ENCODE measurements around the gene TNFRSF12A.

The TNFRSF12A gene

DNA sequence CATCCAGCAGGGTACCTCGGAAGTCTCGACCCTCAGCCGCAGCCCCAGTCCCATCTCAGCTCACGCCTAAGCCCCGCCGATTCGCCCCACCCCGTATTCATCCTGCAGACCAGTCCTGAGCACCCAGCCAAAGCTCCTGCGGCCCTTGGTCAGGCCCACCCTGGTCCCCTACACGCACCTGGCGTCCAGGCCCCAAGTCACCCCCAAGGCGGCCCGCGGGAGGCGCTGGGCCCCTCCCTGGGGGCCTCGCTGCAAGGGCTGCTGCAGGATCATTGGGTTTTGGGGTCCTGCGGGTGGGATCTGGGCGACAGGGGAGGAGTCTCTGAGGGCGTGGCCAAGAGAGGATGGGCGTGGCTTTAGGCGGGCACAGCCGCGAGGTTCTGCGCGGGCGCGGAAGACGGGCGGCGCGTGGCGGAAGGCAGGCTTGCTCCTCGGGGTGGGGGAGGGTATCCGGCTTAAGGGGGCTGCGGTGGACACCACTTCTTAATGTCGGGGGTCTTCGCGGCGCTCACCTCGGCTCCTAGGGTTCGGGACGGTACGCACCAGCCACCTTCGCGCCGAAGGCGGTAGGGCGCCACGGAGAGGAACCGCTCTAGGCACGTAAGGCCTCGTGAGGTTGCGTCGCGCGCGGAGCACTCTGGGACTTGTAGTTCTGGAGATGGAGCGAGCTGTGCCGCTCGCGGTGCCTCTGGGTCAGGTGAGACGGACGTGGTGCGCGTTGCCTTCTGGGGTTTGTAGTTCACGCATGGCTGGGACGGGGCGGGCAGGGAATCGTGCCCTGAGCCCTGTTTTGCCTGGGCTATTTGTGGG is 3.7 kb downstream of the TNFRSF12A start, which contains the start of the genes HCFC1R1 and THOC6:
HCFC1R1 (minus strand) TSS at position 274 of the 810 bp plus-strand sequence; CDS start at position 273, 1 bp downstream.
THOC6 (plus strand) TSS at position 367 of the 810 bp plus-strand sequence; CDS start at position 659, 292 bp downstream.
- Histone ChIP-seq H3K4me3 (ENCODE audit: low read depth in 1 of 2, low read length in 2 of 2) (peak within 1 kb of the TSS; percentile 84 to 88), H3K9ac (ENCODE audit: low read length) (peak within 1 kb of the TSS; percentile 92), H3K27me3 (ENCODE audit: control insufficient read depth in 1 of 2, insufficient read depth in 2 of 2, low read length in 2 of 2) (peaks cover 2 to 6% of the 10 kb centered on the region in 2 donors), H3K4me1 (ENCODE audit: insufficient read depth, low read length) (peaks cover 29% of the 10 kb centered on the region), H3K9me3 (ENCODE audit: low read length) (no peaks in the 10 kb centered on the region), H3K36me3 (ENCODE audit: insufficient read depth, low read length) (peaks cover 11% of the 10 kb centered on the region), H3K27ac (ENCODE audit: low read depth, low read length) (peak within 1 kb of the TSS; percentile 92)

DNA sequence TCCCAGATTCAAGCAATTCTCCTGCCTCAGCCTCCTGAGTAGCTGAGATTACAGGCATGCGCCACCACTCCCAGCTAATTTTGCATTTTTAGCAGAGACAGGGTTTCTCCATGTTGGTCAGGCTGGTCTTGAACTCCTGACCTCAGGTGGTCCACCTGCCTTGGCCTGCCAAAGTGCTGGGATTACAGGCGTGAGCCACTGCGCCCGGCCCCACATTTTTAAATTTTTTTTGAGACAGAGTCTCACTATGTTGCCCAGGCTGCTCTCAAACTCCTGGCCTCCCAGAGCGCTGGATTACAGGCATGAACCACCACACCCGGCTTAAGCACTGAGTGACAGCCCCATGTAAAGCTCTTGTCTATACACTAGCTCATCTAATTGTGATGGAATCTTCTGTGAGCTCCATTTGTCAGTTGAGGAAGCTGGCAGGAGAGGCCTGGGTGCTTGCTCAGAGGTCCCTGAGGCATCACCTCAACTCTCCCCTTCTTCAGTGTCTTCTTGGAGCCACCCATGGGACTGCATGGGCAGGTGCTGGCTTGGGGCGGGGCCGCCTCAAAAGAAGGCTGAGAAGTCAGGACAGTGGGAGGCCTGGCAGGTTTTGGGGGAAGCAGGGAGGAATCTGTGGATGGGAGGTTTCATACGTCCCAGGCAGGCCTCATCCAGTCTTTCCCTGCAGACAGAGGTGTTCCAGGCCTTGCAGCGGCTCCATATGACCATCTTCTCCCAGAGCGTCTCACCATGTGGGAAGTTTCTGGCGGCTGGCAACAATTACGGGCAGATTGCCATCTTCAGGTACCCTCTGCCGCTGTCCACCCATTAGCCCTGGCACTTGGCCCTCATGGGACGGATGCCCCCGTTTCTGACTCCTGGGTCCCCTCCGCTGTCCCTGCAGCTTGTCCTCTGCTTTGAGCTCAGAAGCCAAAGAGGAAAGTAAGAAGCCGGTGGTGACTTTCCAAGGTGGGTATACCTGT is 5.1 kb downstream of the TNFRSF12A start:
- Histone ChIP-seq H3K9ac (ENCODE audit: low read length) (no peak overlapping the region), H3K27me3 (ENCODE audit: control insufficient read depth in 1 of 2, insufficient read depth in 2 of 2, low read length in 2 of 2) (peaks cover 7 to 19% of the 10 kb centered on the region in 2 donors), H3K27ac (ENCODE audit: low read depth, low read length) (no peak overlapping the region), H3K4me1 (ENCODE audit: insufficient read depth, low read length) (peaks cover 33% of the 10 kb centered on the region), H3K9me3 (ENCODE audit: low read length) (no peaks in the 10 kb centered on the region), H3K4me3 (ENCODE audit: low read depth in 1 of 2, low read length in 2 of 2) (no peak overlapping the region), H3K36me3 (ENCODE audit: insufficient read depth, low read length) (peaks cover 11% of the 10 kb centered on the region)

DNA sequence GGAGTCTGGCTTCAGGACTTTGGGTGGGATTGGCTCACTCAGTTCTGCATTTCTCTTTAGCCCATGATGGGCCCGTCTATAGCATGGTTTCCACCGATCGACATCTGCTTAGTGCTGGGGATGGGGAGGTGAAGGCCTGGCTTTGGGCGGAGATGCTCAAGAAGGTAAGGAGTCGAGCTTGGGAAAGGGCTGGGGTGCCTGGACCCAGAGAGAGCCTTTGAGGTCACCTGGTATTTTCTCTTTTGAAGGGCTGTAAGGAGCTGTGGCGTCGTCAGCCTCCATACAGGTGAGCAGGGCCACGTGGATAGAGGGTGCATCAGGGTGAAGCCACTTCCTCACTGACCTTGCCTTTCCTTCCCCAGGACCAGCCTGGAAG is 5.8 kb downstream of the TNFRSF12A start:
- Histone ChIP-seq H3K27ac (ENCODE audit: low read depth, low read length) (no peak overlapping the region), H3K4me1 (ENCODE audit: insufficient read depth, low read length) (peaks cover 33% of the 10 kb centered on the region)

DNA sequence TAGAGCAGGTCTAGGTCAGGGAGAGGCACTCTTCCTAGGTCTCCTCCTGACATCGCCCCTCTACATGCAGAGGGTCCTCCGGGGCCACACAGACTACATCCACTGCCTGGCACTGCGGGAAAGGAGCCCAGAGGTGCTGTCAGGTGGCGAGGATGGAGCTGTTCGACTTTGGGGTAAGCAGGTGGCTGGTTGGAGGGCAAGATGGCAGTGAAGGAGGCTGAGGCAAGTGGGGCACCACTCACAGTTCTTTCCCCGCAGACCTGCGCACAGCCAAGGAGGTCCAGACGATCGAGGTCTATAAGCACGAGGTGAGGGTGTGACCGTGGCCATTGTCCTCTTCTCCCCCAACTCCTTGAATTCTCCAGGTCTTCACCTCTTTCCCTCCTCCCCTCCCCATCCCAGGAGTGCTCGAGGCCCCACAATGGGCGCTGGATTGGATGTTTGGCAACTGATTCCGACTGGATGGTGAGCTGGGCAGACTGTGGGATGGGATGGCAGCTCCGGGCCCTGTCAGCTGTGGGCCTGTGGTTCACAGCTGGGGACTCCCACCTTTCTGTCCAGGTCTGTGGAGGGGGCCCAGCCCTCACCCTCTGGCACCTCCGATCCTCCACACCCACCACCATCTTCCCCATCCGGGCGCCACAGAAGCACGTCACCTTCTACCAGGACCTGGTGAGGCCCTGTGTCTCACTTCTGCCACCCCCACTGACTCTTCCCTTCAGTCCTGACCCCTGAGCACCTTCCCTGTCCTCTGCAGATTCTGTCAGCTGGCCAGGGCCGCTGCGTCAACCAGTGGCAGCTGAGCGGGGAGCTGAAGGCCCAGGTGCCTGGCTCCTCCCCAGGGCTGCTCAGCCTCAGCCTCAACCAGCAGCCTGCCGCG is 6.7 kb downstream of the TNFRSF12A start:
- Histone ChIP-seq H3K4me3 (ENCODE audit: low read depth in 1 of 2, low read length in 2 of 2) (no peak overlapping the region), H3K9me3 (ENCODE audit: low read length) (no peaks in the 10 kb centered on the region), H3K36me3 (ENCODE audit: insufficient read depth, low read length) (peaks cover 11% of the 10 kb centered on the region), H3K9ac (ENCODE audit: low read length) (no peak overlapping the region), H3K4me1 (ENCODE audit: insufficient read depth, low read length) (peaks cover 29% of the 10 kb centered on the region), H3K27ac (ENCODE audit: low read depth, low read length) (no peak overlapping the region), H3K27me3 (ENCODE audit: control insufficient read depth in 1 of 2, insufficient read depth in 2 of 2, low read length in 2 of 2) (peaks cover 7 to 33% of the 10 kb centered on the region in 2 donors)

More for the DNA sequence above, 5.8 kb downstream of the TNFRSF12A start:
- Histone ChIP-seq H3K9me3 (ENCODE audit: low read length) (no peaks in the 10 kb centered on the region), H3K36me3 (ENCODE audit: insufficient read depth, low read length) (peaks cover 11% of the 10 kb centered on the region), H3K4me3 (ENCODE audit: low read depth in 1 of 2, low read length in 2 of 2) (no peak overlapping the region), H3K27me3 (ENCODE audit: control insufficient read depth in 1 of 2, insufficient read depth in 2 of 2, low read length in 2 of 2) (peaks cover 7 to 26% of the 10 kb centered on the region in 2 donors), H3K9ac (ENCODE audit: low read length) (no peak overlapping the region)

DNA sequence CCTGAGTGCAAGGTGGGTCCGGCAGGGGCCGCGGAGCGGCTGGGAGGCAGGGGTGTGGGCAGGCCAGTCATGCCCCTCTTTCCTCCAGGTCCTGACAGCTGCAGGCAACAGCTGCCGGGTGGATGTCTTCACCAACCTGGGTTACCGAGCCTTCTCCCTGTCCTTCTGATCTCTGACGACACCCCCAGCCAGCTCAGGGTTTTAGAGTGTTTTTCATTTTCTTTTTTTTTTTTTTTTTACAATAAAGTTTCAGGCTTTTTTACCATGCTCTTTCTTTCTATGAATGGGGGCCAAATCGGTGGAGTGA is 7.3 kb downstream of the TNFRSF12A start:
- H3K27ac ChIP-seq (ENCODE audit: low read depth, low read length) = no peak overlapping the region
- H3K4me1 ChIP-seq (ENCODE audit: insufficient read depth, low read length) = peaks cover 23% of the 10 kb centered on the region

DNA sequence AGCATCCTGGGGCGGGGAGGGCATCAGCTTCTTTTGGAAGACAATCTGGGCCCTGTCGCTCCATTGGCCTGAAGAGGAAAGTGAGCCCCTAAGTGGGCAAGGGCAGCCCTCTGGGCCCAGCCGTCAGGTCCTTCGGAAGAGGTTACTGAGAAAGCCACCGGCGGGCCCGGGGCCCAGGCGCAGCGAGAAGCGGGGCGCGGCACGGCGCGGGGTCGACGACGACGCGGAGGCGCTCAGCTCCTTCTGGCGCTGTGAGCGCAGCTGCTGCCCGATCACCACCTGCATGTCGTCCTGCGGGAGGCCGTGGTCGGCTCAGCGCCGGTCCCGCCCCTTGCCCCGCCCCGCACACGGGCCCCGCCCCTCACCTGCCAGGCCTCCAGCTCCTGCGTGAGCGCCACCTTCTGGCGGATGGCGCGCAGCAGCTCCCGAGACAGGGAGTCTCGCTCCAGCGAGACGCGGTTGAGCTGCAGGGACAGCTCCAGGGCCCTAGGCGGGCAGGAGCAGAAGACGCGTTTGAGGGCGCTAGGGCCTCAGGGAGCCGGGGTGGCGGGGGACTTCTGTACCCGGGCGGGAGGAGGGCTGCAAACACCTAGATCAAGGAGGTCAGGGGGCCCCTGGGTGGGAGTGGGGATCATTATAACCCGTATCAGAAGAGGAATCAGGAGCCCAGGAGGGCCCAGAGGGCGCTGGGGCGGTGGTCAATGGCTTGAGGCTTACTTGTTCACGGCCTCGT is 8.0 kb downstream of the TNFRSF12A start:
- Histone ChIP-seq H3K4me1 (ENCODE audit: insufficient read depth, low read length) (peaks cover 16% of the 10 kb centered on the region), H3K9me3 (ENCODE audit: low read length) (no peaks in the 10 kb centered on the region), H3K36me3 (ENCODE audit: insufficient read depth, low read length) (peaks cover 11% of the 10 kb centered on the region), H3K27me3 (ENCODE audit: control insufficient read depth in 1 of 2, insufficient read depth in 2 of 2, low read length in 2 of 2) (peaks cover 7 to 33% of the 10 kb centered on the region in 2 donors), H3K27ac (ENCODE audit: low read depth, low read length) (no peak overlapping the region), H3K4me3 (ENCODE audit: low read depth in 1 of 2, low read length in 2 of 2) (no peak overlapping the region), H3K9ac (ENCODE audit: low read length) (no peak overlapping the region)

More for the DNA sequence above, 7.3 kb downstream of the TNFRSF12A start:
- no peak overlapping the region for H3K9ac ChIP-seq (ENCODE audit: low read length)
- H3K36me3 ChIP-seq (ENCODE audit: insufficient read depth, low read length) = peaks cover 11% of the 10 kb centered on the region
- H3K4me3 ChIP-seq (ENCODE audit: low read depth in 1 of 2, low read length in 2 of 2) = no peak overlapping the region
- peaks cover 7 to 33% of the 10 kb centered on the region in 2 donors for H3K27me3 ChIP-seq (ENCODE audit: control insufficient read depth in 1 of 2, insufficient read depth in 2 of 2, low read length in 2 of 2)
- H3K9me3 ChIP-seq (ENCODE audit: low read length) = no peaks in the 10 kb centered on the region

DNA sequence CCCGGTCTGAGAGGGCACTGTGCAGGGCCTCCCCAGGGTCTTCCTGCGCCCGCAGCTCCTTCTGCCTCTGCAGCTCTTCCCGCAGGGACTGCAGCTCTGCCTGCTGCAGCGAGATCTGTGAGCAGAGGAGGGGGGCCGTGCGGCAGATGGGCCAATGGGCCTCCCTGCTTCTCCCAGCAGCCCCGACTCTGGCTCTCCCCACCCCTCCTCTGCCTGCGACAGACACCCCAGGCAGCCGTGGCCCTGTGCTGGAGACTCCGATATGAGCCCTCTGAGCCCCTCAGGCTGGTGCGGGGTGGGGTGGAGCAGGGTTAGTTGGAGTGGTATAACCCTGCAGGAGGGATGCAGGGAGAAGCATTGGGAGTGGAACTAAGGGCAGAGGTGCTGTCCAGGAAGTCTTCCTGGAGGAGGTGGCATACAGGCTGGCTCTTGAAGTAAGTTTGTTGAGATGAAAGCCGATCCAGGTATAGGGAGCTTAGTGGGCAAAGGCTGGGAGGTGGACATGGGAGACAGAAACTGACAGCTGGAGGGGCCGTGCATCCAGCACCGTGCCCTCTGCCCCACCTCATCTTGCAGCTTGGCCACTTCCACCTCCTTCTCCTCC is 8.7 kb downstream of the TNFRSF12A start:
- Histone ChIP-seq H3K9ac (ENCODE audit: low read length) (no peak overlapping the region), H3K4me1 (ENCODE audit: insufficient read depth, low read length) (peaks cover 13% of the 10 kb centered on the region), H3K9me3 (ENCODE audit: low read length) (no peaks in the 10 kb centered on the region), H3K27ac (ENCODE audit: low read depth, low read length) (no peak overlapping the region), H3K36me3 (ENCODE audit: insufficient read depth, low read length) (peaks cover 11% of the 10 kb centered on the region), H3K27me3 (ENCODE audit: control insufficient read depth in 1 of 2, insufficient read depth in 2 of 2, low read length in 2 of 2) (peaks cover 7 to 34% of the 10 kb centered on the region in 2 donors), H3K4me3 (ENCODE audit: low read depth in 1 of 2, low read length in 2 of 2) (no peak overlapping the region)

DNA sequence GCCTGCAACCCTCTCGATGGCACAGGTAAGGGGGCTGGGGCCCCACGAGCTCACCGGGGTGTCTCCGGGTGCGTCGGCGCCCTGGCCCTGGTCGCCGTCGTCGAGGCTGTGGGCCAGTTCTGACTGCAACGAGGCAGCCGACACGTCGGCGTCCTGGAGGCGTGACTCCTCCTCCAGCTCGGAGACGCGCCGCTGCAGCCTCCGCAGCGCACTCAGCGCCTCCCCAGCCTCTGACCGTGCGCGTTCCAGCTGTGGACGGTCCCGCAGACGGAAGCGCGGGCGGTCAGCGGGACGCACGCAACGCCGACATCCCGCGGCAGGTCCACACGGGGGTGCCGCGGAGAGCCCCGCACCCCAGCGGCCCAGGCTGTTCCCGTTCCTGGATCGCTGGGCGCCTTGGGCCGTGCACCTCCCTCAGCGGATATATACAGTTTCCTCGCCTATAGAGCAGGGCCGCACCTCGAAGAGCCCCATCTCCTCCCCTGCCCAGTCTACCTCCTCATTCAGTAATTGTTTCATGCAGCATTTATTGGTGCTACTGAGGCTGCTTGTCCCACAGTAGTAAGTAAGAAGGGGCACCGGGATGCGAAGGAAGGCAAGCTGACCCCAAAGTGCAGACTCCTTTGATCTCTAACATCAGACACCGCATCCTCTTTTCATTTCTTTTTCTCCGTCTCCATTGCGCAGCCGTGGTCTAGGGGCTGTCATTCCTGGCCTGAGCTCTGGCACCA is 9.5 kb downstream of the TNFRSF12A start:
- peaks cover 11% of the 10 kb centered on the region for H3K36me3 ChIP-seq (ENCODE audit: insufficient read depth, low read length)
- no peak overlapping the region for H3K9ac ChIP-seq (ENCODE audit: low read length)
- no peak overlapping the region for H3K27ac ChIP-seq (ENCODE audit: low read depth, low read length)
- H3K27me3 ChIP-seq (ENCODE audit: control insufficient read depth in 1 of 2, insufficient read depth in 2 of 2, low read length in 2 of 2) = peaks cover 7 to 38% of the 10 kb centered on the region in 2 donors
- peaks cover 9% of the 10 kb centered on the region for H3K4me1 ChIP-seq (ENCODE audit: insufficient read depth, low read length)
- H3K4me3 ChIP-seq (ENCODE audit: low read depth in 1 of 2, low read length in 2 of 2) = no peak overlapping the region
- H3K9me3 ChIP-seq (ENCODE audit: low read length) = no peaks in the 10 kb centered on the region

DNA sequence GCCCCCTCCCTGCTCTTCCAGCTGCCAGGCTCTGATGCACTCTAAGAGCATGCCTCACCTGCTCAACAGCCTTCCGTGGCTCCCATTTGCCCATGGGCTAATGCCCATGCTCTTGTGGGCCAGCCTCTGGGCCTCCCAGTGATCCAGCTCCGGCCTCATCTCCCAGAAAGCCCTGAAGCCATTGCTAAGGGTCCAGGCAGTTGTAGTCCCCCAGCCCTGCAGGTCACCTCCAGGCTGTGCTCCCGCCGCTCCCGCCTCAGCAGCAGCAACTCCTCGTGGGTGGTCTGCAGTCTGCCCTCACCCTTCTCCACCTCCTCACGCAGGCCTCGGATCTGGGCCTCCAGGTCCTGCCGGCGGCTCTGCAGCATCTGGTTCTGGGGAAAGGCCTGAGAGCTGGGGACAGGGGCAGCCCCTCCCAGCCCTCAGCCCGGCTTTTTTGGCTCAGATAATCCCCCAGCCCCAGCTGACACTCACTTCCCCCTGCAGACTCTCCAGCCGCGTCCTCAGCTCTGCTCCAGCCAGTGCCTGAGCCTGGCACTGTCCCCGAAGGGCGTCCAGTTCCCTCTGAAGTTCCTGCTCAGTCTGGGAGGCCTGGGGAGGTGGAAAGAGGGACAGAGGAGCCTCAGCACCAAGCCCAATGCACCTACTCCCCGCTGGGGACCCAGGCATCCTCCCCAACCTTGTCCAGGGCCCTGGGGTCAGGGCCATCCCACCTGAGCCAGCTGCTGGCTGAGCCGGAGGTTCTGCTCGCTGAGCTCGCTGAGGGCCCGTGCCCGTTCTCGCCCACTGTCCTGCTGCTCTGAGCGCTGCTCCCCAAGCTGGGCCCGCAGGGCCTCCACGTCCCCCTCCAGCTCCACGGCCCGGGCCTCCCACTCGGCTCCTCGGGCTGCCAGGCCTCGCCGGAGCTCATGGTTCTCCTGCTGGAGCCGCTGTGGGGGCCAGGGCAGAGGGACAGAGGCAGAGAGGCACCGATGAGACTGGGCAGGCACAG is 10.3 kb downstream of the TNFRSF12A start:
- peaks cover 9% of the 10 kb centered on the region for H3K4me1 ChIP-seq (ENCODE audit: insufficient read depth, low read length)
- H3K36me3 ChIP-seq (ENCODE audit: insufficient read depth, low read length) = peaks cover 10% of the 10 kb centered on the region
- no peak overlapping the region for H3K4me3 ChIP-seq (ENCODE audit: low read depth in 1 of 2, low read length in 2 of 2)
- no peaks in the 10 kb centered on the region for H3K9me3 ChIP-seq (ENCODE audit: low read length)
- peaks cover 12 to 43% of the 10 kb centered on the region in 2 donors for H3K27me3 ChIP-seq (ENCODE audit: control insufficient read depth in 1 of 2, insufficient read depth in 2 of 2, low read length in 2 of 2)
- no peak overlapping the region for H3K27ac ChIP-seq (ENCODE audit: low read depth, low read length)
- no peak overlapping the region for H3K9ac ChIP-seq (ENCODE audit: low read length)
